ENCODE data around the gene USP21.
A peak's percentile ranks its signal among the peaks of the same experiment; 100 is the strongest.

USP21 gene

GRCh38 chr1:161128591-161129420 lies 30.5 kb upstream of the USP21 start:
- no peak overlapping the region for H3K4me3 ChIP-seq (replicated peaks; ENCODE audit: low read depth, low read length)
- TF ChIP-seq, protein P1, sequence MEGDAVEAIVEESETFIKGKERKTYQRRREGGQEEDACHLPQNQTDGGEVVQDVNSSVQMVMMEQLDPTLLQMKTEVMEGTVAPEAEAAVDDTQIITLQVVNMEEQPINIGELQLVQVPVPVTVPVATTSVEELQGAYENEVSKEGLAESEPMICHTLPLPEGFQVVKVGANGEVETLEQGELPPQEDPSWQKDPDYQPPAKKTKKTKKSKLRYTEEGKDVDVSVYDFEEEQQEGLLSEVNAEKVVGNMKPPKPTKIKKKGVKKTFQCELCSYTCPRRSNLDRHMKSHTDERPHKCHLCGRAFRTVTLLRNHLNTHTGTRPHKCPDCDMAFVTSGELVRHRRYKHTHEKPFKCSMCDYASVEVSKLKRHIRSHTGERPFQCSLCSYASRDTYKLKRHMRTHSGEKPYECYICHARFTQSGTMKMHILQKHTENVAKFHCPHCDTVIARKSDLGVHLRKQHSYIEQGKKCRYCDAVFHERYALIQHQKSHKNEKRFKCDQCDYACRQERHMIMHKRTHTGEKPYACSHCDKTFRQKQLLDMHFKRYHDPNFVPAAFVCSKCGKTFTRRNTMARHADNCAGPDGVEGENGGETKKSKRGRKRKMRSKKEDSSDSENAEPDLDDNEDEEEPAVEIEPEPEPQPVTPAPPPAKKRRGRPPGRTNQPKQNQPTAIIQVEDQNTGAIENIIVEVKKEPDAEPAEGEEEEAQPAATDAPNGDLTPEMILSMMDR (IDR thresholded peaks at IDR 0.05; ENCODE audit: low read depth, low read length, missing control alignments) = no peak
- DNase-seq (ENCODE audit: extremely low read depth, low read depth) = no peak

GRCh38 chr1:161130266-161130665 lies 29.0 kb upstream of the USP21 start:
- no peak overlapping the region for H3K4me3 ChIP-seq (replicated peaks; ENCODE audit: low read depth, low read length)
- DNase-seq (ENCODE audit: extremely low read depth, low read depth) = no peak
- TF ChIP-seq, protein P1 (IDR thresholded peaks at IDR 0.05; ENCODE audit: low read depth, low read length, missing control alignments) = no peak

GRCh38 chr1:161131523-161132409 lies 27.5 kb upstream of the USP21 start:
- H3K4me3 ChIP-seq (replicated peaks; ENCODE audit: low read depth, low read length) = peak overlapping the region; percentile 84
- TF ChIP-seq, protein P1 (IDR thresholded peaks at IDR 0.05; ENCODE audit: low read depth, low read length, missing control alignments) = no peak
- DNase-seq (ENCODE audit: extremely low read depth, low read depth) = no peak

DNA sequence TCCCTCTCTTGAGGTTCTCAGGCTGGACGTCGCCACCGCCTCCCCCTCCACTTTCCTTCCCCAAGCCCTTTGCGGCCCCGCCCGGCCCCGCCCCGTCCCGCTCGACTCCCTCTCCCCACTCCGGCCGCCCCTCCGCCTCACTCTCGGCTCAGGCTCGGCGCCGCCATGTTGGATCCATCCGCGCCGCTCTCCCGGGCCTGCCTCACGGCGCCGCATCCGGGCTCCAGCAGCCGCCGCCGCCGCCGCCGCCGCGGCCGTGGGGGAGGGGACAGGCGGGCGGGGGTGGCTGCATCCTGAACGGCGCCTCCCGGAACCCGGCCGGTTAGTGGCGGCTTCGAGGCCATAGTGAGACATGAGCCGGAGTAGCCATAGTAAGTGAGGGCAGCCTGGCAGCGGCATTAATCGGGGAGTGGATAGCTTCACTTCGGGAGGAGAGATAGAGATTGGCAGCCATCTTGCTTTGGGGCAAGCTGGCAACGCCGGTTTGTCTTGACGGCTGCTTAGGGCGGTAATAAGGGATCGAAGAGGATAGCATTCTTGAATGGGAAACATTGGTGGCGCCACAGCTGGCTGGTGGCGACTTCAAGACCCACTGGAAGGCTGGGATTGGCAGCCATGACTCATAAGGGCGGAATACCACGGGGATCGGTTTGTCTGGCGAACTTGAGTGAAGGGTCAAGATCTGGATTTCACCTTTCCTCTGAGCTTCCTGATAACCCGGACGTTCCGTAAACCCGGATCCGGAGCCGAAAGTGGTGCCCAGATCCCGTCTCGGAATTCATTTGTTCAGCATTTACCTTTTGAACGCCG lies 26.7 kb upstream of the USP21 start, which contains the start of gene DEDD:
Gene DEDD (minus strand): TSS at position 258 of the 810 bp plus-strand sequence. CDS start 8,205 bp downstream, outside the sequence.
- H3K4me3 ChIP-seq (replicated peaks; ENCODE audit: low read depth, low read length) = peak within 1 kb of the TSS; percentile 84
- DNase-seq (ENCODE audit: extremely low read depth, low read depth) = peak; percentile 89
- TF ChIP-seq, protein P1 (IDR thresholded peaks at IDR 0.05; ENCODE audit: low read depth, low read length, missing control alignments) = no peak

DNA sequence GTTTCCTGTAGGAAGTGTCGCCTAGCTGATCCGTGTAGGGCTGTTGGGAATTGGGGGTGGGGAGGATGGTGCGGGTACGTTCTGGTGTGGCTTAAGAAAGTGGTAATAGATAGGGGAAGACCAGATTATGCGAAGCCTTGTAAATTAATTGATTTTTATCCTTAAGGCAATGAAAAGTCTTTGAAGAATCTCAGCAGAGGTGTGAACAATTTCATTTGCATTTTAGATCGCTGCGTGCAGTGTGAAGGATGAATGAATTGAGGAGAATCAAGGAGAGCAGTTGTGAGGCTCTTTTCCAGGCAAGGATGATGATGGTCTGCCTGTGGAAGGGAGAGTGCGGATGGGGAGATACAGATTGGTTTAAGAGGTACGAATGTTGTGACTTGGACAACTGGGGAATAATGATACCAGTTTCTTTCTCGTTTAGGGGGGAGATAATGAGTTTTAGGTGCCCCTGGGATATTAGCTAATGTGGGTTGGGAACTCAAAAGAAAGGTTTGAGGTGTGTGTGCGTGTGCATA lies 26.0 kb upstream of the USP21 start:
- TF ChIP-seq, protein P1 (IDR thresholded peaks at IDR 0.05; ENCODE audit: low read depth, low read length, missing control alignments) = no peak
- peak overlapping the region; percentile 84 for H3K4me3 ChIP-seq (replicated peaks; ENCODE audit: low read depth, low read length)
- no peak for DNase-seq (ENCODE audit: extremely low read depth, low read depth)

DNA sequence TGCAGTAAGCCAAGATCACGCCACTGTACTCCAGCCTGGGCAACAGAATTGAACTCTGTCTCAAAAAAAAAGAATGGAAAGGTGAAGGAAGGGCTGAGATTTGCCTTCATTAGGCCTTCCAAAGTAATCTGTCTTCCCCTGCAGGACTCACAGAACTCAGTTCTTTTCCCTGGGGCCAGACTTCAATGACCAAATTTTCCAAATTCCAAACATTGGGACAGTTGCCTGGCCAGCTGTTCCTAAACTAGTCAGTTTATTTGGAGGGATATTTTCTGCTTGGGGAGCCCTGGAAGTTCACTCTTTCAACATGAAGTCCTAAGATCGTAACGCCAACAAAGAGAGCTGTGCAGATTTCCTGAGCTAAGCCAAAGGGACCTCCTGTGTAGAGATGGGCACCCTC lies 21.4 kb upstream of the USP21 start:
- no peak overlapping the region for H3K4me3 ChIP-seq (replicated peaks; ENCODE audit: low read depth, low read length)
- TF ChIP-seq, protein P1 (IDR thresholded peaks at IDR 0.05; ENCODE audit: low read depth, low read length, missing control alignments) = no peak
- DNase-seq (ENCODE audit: extremely low read depth, low read depth) = no peak

All from HFF-Myc (cell line).